ENCODE results near the gene SYT17.

GRCh38 chr16:19218581-19218980 is 50.5 kb downstream of the SYT17 start:
- TF ChIP-seq CTCF (IDR thresholded peaks at IDR 0.05) (no peak), POLR2A (IDR thresholded peaks at IDR 0.05) (no peak)

All from adrenal gland (tissue), 5 donors.